HG02798 (cell line): ENCODE results near the gene EGFL7.

Source experiments
- ATAC-seq: cut with Tn5 transposase; IDR thresholded peaks from one replicate; pipeline ENCODE4 v1.9.1; 2021; ENCODE audit warnings: mild to moderate bottlenecking; ENCODE audit not compliant: unreplicated experiment, poor library complexity

Gene EGFL7

GRCh38 chr9:136658849-136659535 lies 3.7 kb upstream of the EGFL7 start:
- no peak for ATAC-seq

DNA sequence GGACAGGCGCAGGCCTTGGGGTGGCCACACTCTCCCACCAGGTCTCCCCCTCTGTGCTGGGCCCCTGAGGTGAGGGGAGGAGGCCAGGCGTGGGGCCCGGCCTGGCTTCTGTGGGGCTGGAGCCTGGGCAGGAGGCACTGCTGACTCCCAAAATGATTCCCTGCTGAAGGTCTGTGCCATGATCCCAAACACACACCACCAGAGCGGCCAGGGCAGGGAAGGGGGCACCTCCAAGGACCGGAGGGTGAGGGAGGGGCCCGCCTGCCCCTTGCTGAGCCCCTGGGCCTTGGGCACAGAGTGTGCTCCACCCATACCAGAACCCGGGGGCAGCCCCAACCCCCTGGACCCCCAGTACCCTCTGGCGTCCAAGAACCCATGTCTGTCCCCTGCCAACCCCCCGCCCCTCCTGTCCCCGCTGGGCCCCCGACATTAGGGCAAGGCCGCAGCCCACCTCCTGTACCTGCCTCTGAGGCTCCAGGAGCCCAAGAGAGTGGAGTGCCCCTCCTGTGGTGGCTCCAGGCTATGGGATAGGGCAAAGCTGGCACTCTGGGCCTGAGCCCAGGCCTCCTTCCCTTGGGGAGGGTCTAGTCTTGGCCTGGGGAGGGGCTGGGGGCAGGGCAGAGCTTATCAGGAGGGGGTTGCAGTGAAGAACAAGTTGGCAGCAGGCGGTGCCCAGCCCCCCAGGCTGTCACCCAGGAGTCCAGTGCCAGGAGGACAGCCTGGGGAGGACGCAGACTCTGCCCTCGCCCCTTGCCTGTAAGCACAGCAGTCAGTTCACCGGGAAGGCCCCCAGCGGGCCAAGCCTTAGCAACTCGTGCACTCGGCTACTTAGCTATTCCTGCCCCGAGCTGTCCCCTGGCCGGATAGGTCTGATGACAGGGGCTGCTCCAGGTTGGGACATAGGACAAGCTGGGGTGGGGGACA lies 2.6 kb upstream of the EGFL7 start:
- no peak for ATAC-seq

GRCh38 chr9:136660971-136661550 lies 1.7 kb upstream of the EGFL7 start:
- ATAC-seq = no peak

DNA sequence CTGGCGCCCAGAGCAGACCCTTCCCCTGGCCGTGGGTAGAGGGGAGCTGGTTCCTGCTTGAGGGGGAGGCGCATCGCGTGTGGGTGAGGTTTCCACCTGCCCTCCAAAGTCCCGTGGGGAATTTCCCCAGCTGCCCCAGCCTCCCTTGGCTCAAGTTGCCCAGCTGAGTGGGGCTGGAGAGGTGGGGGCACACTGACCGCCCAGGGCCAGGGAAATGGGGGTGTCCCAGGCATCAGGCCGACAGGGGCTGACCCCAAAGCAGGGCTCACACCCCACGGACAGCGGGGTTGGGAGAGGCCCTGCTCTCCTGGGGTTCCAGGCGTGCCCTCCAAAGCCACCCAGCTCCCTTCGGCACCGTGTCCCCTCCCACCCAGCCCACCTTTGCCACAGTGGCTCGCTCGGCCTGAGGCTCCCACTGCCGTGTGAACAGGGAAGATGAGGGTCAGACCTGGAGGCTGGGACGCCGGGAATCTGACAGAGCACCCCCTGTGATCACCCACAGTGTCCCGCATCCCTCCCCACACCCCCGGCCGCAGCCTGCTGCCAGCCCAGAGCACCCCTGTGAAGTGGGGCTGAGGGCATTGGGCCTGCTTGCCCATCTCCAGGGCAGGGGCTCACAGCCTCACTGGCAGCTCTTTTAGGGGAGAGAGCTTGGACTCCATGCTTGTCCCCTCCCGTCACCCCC lies 933 bp upstream of the EGFL7 start:
- no peak for ATAC-seq

GRCh38 chr9:136662326-136662655 lies 425 bp upstream of the EGFL7 start:
- ATAC-seq = no peak

DNA sequence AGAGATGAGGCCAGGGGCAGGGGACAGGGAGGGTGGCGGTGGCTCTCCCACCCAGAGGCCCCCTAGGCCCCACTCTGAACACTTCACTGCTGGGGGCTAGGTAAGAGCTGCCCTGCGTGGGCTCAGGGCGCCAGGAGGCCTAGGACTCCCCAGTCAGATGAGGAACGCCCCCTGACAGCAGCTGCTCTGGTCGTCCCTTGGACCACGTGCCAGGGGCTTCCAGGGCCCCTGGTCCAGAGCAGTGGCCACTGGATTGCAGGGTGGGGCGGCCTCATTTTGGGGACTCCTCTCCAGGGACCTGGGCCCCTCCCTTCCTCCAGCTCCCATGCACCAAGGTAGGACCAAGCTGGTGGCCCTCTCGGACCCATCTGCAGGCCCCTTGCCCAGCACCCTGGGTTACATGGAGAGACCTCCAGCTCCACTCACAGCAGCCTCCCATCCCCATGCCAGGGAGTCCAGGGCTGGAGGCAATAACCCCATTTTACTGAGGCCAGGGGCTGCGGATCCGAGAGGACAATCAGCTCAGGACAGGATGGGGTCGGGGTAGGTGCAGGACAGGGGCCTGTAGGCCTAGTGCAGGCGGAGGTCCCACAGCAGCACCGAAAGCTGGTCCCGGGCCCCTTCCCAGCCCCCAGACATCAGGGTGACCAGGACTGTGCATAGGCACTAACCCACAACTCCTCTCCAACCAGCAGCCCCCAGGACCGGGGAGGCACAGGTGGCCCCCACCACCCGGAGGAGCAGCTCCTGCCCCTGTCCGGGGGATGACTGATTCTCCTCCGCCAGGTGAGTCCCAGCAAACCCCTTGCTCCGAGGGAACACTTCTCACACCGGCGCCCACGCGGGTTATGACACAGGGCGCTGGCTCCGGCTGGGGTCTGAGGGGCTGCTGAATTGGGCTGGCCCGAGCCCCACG lies 1.5 kb downstream of the EGFL7 start:
- ATAC-seq = no peak

GRCh38 chr9:136665111-136665703 lies 2.5 kb downstream of the EGFL7 start:
- no peak for ATAC-seq

GRCh38 chr9:136665704-136666371 lies 3.1 kb downstream of the EGFL7 start:
- no peak for ATAC-seq

- no peak for ATAC-seq
These were observed 3.9 kb downstream of the EGFL7 start for GRCh38 chr9:136666372-136667213.

DNA sequence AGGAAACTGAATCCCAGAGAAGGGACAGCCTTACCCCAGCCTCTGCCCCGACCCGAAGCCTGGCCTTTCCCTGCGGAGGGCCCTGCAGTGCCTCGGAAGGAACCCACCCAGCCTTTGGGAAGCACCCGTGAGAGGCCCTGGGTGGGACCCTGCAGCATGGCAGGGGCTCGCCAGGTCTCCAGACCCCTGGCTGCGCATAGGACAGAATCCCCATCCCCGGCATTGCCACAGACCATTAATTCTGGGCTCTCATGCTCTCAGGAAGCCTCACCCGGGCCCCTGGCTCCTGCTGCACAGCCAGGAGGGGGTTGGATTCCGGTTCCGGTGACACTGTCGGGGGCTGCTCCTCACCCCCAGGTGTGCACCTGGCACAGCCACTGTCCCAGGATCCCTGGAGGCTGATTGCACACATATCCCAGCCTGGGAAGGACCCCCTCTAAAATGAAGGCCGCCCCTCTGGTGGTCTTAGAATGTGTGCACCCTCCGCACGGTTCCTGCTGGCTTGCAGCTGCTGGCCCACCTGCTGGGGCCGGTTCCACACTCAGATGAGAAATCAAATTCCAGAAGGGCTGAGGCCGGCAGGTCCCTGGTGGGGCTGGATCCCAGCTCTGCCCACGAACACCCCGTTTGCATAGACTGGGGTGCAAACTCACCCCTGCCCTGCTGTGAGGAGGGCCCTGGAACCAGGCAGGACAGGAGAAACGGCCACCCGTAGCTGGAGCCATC lies 4.7 kb downstream of the EGFL7 start:
- no peak for ATAC-seq

DNA sequence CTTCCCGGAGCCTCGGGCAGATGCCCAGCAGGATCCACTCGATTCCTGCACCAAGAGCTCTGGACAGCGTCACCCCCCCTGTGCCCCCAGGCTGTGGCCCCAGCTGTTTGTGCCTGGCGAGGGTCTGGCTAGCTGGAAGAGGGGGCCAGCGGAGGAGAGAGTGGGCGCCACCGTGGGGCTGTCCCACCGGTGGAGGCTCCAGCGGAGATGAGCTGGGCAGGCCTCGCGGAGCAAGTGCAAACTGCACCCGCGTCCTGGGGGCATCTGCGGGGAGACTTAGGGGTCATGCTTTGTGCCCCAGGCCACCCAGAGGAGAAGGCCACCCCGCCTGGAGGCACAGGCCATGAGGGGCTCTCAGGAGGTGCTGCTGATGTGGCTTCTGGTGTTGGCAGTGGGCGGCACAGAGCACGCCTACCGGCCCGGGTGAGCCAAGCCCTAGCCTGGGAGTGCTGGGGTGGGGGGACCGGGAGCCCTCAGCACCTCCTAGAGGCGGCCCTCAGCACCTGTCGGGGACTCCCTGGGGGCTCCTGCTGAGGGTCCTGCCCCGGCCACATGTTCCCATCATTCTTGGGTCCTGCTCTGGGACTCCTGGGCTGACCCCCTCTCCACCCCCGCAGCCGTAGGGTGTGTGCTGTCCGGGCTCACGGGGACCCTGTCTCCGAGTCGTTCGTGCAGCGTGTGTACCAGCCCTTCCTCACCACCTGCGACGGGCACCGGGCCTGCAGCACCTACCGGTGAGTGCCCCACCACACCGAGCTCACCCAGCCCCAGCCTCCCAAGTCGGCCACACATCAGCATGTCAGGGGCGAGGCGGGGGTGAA lies 5.4 kb downstream of the EGFL7 start:
- no peak for ATAC-seq

DNA sequence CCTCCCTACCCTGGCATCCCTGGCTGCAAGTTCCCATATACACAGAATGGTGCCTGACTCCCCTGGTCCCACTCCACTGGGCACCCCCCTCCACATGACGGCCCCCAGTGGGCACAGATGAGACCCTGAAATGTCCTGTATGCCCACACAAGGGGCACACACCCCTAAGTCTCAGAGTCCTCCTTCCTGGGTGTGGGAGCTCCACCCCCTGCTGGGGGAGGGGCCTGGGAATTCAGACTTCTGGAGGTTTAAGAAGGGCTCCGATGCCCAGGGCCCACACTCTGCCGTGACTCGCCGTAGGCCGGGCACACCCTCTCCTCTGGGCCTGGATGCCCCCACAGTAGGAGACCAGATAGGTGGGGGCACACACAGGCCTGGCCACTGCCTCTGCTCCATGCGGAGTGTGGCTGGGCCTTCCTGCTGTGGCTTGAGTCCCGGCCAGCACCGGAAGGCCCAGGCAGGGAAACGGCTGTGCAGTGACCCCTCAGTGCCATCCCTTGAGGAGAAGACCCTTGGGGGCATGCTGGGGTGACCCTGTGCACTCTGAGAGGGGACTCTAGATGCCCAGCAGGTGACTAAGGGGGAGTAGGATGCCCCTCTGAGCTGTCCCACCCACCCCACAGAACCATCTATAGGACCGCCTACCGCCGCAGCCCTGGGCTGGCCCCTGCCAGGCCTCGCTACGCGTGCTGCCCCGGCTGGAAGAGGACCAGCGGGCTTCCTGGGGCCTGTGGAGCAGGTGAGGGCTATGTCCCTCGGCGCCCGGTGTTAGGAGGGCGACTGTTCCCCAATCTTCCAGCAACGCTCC lies 6.5 kb downstream of the EGFL7 start:
- no peak for ATAC-seq

GRCh38 chr9:136669791-136670464 lies 7.2 kb downstream of the EGFL7 start:
- no peak for ATAC-seq

- ATAC-seq = no peak
These were observed 8.0 kb downstream of the EGFL7 start for GRCh38 chr9:136670576-136671253.

DNA sequence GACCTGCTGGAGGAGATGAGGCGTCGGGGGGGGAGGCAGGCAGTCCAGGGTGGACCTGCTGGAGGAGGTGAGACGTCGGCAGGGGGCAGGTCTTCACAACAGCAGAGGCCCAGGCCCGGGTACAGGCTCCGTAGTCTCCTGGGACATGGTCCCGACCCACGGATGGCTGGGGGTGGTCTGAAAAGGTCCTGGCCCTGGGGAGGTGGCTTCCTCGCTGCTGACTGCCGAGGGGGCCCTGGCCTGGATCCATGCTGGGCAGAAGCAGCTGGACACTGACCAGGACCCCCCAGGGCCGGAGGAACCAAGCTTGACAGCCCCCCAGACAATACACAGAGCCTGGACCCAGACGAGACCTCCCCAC lies 8.5 kb downstream of the EGFL7 start:
- ATAC-seq = no peak
